ENCODE measurements around the gene PPFIBP1.
A peak's percentile ranks its signal among the peaks of the same experiment; 100 is the strongest.

Gene PPFIBP1

GRCh38 chr12:27705263-27705662 lies 181.3 kb downstream of the PPFIBP1 start:
- TF ChIP-seq CTCF (IDR thresholded peaks at IDR 0.05): no peak
- TF ChIP-seq ZFX (IDR thresholded peaks at IDR 0.05; ENCODE audit: borderline replicate concordance): no peak

GRCh38 chr12:27707216-27707615 lies 183.2 kb downstream of the PPFIBP1 start:
- no peak overlapping the region for H3K27ac ChIP-seq
- TF ChIP-seq ZFX (IDR thresholded peaks at IDR 0.05; ENCODE audit: borderline replicate concordance) (no peak), CTCF (IDR thresholded peaks at IDR 0.05) (no peak)

More at GRCh38 chr12:27705263-27705662, 181.3 kb downstream of the PPFIBP1 start:
- H3K27ac ChIP-seq: no peak overlapping the region

GRCh38 chr12:27709212-27709931 lies 185.4 kb downstream of the PPFIBP1 start:
- H3K27ac ChIP-seq: peak overlapping the region; percentile 96

GRCh38 chr12:27709932-27710591 lies 186.1 kb downstream of the PPFIBP1 start:
- no peak for TF ChIP-seq ZFX (IDR thresholded peaks at IDR 0.05; ENCODE audit: borderline replicate concordance)
- TF ChIP-seq CTCF (IDR thresholded peaks at IDR 0.05): no peak
- H3K27ac ChIP-seq: peak overlapping the region; percentile 96

More at GRCh38 chr12:27709212-27709931, 185.4 kb downstream of the PPFIBP1 start:
- TF ChIP-seq ZFX (IDR thresholded peaks at IDR 0.05; ENCODE audit: borderline replicate concordance): no peak
- TF ChIP-seq CTCF (IDR thresholded peaks at IDR 0.05): no peak

GRCh38 chr12:27710592-27711316 lies 186.7 kb downstream of the PPFIBP1 start, which contains the start of gene MRPS35:
TSS of gene MRPS35 (plus strand) at chr12:27710832. CDS start at chr12:27710844, 12 bp downstream.
- H3K27ac ChIP-seq: peak within 1 kb of the TSS; percentile 96
- TF ChIP-seq CTCF (IDR thresholded peaks at IDR 0.05) (peak; percentile 31), ZFX (IDR thresholded peaks at IDR 0.05; ENCODE audit: borderline replicate concordance) (no peak)

GRCh38 chr12:27711317-27711682 lies 187.3 kb downstream of the PPFIBP1 start:
- H3K27ac ChIP-seq: peak overlapping the region; percentile 96
- TF ChIP-seq ZFX (IDR thresholded peaks at IDR 0.05; ENCODE audit: borderline replicate concordance) (no peak), CTCF (IDR thresholded peaks at IDR 0.05) (peak; percentile 1)

Measured in 22Rv1 (cell line).